Measurements from ENCODE around the gene PIK3R2.

PIK3R2 gene

DNA sequence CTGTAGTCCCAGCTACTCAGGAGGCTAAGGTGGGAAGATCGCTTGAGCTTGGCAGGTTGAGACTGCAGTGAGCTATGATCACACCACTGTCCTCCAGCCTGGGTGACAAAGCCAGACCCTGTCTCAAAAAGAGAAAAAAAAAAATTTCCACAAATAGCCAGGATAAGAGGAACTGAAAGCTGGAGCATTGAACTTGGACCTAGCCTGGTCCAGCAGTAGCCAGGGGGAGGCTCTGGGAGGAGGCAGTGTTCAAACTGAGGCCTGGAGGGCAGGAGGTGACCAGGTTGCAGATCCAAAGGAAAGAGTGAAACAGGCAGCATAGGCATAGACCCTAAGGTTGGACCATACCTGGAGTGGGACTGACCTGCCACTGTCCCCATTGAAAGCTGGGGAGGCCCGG lies 26.9 kb upstream of the PIK3R2 start:
- TF ChIP-seq, protein P1, sequence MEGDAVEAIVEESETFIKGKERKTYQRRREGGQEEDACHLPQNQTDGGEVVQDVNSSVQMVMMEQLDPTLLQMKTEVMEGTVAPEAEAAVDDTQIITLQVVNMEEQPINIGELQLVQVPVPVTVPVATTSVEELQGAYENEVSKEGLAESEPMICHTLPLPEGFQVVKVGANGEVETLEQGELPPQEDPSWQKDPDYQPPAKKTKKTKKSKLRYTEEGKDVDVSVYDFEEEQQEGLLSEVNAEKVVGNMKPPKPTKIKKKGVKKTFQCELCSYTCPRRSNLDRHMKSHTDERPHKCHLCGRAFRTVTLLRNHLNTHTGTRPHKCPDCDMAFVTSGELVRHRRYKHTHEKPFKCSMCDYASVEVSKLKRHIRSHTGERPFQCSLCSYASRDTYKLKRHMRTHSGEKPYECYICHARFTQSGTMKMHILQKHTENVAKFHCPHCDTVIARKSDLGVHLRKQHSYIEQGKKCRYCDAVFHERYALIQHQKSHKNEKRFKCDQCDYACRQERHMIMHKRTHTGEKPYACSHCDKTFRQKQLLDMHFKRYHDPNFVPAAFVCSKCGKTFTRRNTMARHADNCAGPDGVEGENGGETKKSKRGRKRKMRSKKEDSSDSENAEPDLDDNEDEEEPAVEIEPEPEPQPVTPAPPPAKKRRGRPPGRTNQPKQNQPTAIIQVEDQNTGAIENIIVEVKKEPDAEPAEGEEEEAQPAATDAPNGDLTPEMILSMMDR (IDR thresholded peaks at IDR 0.05; ENCODE audit: insufficient read depth, low read length, poor library complexity, severe bottlenecking), result no peak
- Histone ChIP-seq H3K4me3 (replicated peaks; ENCODE audit: low read depth, low read length) (no peak overlapping the region), H3K36me3 (ENCODE audit: control insufficient read depth, insufficient read depth, low read length) (peaks cover 45% of the 10 kb centered on the region), H3K27me3 (replicated peaks; ENCODE audit: control insufficient read depth, insufficient read depth, low read length) (no peaks in the 10 kb centered on the region)
- no peak for DNase-seq (ENCODE audit: extremely low read depth, insufficient read length)

DNA sequence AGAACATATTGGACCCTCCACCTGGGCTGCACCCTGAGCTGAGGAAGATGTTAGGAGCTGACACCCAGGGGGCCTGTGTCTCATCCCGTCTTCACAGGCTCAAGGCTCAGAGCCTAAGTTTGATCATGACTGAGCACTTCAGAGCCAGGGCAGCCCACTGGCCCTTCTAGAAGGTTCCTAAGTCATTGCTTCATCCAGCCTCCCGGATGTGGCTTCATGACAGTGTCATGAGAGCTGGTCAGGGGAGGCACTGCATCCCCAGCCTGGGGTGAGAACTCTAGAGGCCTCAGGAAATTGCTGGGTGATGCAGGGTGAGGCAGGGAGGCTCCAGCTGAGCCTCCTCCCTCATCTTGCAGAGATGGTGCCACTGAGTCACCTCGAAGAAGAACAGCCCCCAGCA lies 24.9 kb upstream of the PIK3R2 start:
- Histone ChIP-seq H3K36me3 (ENCODE audit: control insufficient read depth, insufficient read depth, low read length) (peaks cover 39% of the 10 kb centered on the region), H3K4me3 (replicated peaks; ENCODE audit: low read depth, low read length) (no peak overlapping the region), H3K27me3 (replicated peaks; ENCODE audit: control insufficient read depth, insufficient read depth, low read length) (no peaks in the 10 kb centered on the region)
- TF ChIP-seq, protein P1 (IDR thresholded peaks at IDR 0.05; ENCODE audit: insufficient read depth, low read length, poor library complexity, severe bottlenecking), result no peak
- no peak for DNase-seq (ENCODE audit: extremely low read depth, insufficient read length)

DNA sequence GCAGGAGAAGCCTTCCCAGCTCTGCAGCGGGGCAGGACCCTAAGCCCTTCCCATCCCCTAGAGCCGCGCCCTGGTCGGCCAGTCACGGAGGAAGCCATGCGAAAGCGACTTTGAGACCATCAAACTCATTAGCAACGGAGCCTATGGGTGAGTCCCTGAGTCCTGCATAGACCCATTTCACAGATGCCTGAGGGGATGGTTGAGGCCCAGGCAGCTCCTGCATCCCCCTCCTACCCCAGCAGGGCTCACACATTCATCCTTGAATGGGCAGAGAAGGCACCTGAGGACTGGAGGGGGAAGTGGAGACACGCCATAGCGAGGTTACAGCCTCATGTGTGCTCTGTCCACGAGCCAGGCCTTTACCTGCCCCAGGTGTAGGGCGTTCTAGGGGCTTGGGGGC lies 24.2 kb upstream of the PIK3R2 start:
- no peak for DNase-seq (ENCODE audit: extremely low read depth, insufficient read length)
- TF ChIP-seq, protein P1 (IDR thresholded peaks at IDR 0.05; ENCODE audit: insufficient read depth, low read length, poor library complexity, severe bottlenecking), result no peak
- Histone ChIP-seq H3K4me3 (replicated peaks; ENCODE audit: low read depth, low read length) (no peak overlapping the region), H3K27me3 (replicated peaks; ENCODE audit: control insufficient read depth, insufficient read depth, low read length) (no peaks in the 10 kb centered on the region), H3K36me3 (ENCODE audit: control insufficient read depth, insufficient read depth, low read length) (peaks cover 34% of the 10 kb centered on the region)

DNA sequence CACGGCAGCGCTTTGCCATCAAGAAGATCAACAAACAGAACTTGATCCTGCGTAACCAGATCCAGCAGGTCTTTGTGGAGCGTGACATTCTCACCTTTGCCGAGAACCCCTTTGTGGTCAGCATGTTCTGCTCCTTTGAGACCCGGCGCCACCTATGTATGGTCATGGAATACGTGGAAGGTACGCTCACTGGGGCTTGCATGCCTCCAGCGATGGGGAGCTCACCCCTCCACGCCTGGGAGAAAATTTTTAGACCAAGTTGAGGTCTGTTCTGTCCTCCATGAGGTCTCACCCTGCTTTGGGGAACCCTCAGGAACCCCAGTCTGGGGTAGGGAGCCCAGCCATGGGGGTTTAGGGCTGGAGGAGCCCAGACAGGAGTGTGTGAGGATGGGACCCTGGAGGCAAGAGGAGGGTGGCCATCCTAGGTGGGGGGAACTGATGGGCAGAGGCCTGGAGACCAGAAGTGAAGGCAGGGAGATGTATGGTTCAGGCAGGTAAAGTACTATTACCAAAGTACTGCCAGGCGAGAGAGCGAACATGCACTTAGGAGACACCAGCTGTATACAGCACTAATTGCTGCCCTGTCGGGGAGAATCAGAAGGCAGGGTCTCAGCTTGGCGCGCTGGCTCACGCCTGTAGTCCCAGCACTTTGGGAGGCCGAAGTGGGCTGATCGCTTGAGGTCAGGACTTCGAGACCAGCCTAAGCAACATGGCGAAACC lies 22.3 kb upstream of the PIK3R2 start:
- TF ChIP-seq, protein P1 (IDR thresholded peaks at IDR 0.05; ENCODE audit: insufficient read depth, low read length, poor library complexity, severe bottlenecking), result no peak
- DNase-seq (ENCODE audit: extremely low read depth, insufficient read length), result no peak
- Histone ChIP-seq H3K27me3 (replicated peaks; ENCODE audit: control insufficient read depth, insufficient read depth, low read length) (no peaks in the 10 kb centered on the region), H3K36me3 (ENCODE audit: control insufficient read depth, insufficient read depth, low read length) (peaks cover 35% of the 10 kb centered on the region), H3K4me3 (replicated peaks; ENCODE audit: low read depth, low read length) (no peak overlapping the region)

DNA sequence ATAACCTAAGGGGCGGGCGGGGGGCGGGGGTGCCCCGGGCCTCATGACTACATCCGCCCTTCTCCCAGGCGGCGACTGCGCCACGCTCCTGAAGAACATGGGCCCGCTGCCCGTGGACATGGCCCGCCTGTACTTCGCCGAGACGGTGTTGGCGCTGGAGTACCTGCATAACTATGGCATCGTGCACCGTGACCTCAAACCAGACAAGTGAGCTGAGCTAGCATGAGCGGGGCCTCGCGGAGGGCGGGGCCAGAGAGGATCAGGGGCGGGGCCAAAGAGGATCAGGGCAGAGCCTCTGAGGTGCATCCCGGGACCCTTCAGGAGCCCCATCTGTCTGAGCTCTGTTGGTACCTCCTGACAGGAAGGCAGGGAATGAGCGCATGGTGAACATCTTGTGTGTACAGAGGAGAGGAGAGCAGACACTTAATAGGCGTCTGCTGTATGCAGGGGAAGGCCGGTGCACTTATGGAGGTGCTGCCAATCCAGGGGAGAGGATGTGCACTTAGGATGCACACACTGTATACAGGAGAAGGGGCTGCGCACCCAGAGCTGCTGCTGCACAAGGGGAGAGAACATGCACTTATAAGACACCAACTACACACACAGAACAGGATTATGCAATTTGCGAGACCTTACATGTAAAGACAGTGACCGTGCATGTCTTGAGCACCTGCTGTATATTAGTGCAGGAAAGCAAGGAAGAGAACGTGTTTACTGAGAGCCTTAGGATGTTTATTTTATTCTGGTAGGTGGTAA lies 20.9 kb upstream of the PIK3R2 start:
- Histone ChIP-seq H3K36me3 (ENCODE audit: control insufficient read depth, insufficient read depth, low read length) (peaks cover 35% of the 10 kb centered on the region), H3K4me3 (replicated peaks; ENCODE audit: low read depth, low read length) (no peak overlapping the region)
- DNase-seq (ENCODE audit: extremely low read depth, insufficient read length), result no peak

More for the DNA sequence above, 20.9 kb upstream of the PIK3R2 start:
- no peaks in the 10 kb centered on the region for H3K27me3 ChIP-seq (replicated peaks; ENCODE audit: control insufficient read depth, insufficient read depth, low read length)
- TF ChIP-seq, protein P1 (IDR thresholded peaks at IDR 0.05; ENCODE audit: insufficient read depth, low read length, poor library complexity, severe bottlenecking), result no peak

Measured in GM06990 (cell line).